ELF-1 (cell line): ENCODE results near the gene POLR3GL.

Experiments
- DNase-seq: peaks from one replicate; pipeline ENCODE4 v3.0.0-alpha.2; 2016; ENCODE audit warnings: low read depth, low spot score

The POLR3GL gene

DNA sequence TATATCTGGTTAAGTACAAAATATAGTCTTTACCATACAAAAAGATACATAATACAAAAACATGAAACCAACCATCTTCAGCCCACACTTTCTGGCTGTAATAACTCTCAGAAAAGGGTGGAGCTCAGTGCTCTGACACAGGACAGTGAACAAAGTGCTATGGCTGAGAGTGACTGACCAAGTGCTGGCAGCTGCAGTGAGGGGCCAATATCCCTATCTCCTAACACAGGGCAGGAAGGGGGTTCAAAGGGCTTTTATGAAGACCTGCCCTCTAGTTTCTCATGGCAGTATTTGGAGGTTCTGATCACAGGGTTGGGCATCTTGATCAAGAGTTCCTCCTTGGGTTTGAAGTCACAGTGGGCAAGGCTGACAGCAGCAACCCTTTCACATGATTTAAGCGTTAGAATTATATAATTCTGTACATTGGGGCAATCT is 28.0 kb downstream of the POLR3GL start:
- no peak for DNase-seq

DNA sequence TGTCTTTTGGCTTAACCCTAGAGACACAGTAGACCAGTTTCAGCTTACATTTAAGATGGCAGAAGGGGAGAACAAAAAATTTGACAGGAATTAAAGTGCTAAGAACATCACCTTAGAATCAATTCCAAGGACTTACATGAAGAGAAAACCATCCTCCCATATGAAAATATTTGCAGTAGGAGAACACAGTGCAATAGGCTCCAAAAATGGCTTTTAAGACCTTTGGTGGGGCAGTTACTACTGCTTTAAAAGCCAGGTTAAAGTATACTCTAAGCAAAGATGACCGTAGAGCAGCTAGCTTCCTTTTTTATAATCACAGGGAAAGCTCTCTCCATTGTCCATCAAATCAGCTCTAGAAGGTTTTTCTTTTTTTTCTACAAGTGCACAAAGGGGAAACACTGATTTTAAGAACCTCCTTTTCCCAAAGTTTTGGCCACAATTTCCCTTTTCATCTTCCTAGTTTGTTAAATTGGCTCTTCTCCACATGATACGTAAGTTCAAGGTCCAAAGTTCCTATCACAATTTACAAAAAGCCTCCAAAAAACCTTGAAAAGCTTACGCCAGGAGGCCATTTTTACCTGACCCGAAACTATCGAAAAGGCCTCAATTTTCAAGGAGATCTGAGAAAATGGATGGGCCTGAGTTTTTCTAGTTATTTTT is 28.6 kb downstream of the POLR3GL start:
- no peak for DNase-seq

DNA sequence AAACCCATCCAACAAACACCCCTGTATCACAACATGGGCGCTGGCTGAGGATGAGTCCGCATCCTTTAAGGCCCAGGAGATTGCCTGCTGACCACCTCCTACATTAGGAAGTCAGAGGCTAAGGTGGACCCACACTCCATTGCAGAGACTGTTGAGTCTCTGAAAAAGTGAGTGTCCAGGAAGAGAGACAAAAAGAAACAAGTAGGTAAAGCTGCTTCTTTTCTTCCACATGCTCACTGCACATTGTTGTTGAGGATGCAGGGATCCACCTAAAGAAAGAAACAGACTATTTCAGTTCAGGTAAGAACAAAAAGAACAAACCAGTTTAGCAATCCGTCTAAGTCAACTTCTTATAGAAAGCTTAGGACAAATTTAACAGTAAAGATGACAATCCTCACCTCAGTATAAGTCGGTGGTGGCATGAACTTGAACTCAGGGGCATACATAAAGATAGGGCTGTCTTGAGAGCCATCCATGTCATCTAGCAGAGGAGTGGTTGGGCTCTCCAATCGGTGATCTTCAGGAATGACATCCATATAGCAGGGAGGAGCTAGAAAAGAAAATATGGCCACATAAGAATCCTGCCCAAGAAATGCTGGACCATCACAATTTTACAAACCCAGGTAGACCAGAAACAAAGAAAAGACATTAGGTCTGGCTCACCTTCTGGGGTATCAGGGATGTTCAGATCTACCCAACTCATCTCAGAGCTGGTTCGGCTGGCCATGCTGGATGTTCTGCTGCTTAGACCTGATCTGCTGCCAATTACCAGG is 29.3 kb downstream of the POLR3GL start:
- no peak for DNase-seq

DNA sequence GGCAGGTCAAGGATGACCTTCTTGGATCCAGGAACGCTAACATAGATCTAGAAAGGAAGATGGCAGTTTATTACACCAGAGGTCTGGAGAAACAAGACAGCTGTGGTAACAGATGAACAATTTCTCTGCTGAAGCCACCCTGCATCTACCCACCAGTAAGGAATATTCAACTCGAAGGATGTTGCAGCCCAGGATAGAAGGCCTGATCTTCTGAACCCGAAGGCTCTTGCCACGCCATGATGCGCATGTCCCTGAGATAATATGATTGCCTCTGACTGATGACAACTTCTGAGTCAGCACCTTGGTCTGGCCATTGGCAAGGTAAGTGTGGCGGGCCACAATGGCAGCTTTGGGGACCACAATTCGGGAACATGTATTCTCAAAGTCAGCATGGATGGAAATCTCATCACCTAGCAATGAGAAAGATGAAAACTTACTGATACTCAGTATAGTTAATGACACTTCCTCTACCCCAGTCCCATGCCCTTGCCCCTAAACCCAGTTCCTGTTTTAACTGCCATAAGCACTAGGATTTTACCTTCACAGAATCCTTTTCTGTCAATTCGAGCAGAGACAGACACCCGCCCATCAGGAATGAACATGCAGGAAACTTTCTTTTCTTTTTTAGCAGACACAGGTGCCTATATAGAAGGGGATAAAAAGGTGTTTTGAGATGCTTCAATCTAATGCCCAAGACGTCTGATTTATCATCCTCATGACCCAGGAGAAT is 30.1 kb downstream of the POLR3GL start:
- no peak for DNase-seq

DNA sequence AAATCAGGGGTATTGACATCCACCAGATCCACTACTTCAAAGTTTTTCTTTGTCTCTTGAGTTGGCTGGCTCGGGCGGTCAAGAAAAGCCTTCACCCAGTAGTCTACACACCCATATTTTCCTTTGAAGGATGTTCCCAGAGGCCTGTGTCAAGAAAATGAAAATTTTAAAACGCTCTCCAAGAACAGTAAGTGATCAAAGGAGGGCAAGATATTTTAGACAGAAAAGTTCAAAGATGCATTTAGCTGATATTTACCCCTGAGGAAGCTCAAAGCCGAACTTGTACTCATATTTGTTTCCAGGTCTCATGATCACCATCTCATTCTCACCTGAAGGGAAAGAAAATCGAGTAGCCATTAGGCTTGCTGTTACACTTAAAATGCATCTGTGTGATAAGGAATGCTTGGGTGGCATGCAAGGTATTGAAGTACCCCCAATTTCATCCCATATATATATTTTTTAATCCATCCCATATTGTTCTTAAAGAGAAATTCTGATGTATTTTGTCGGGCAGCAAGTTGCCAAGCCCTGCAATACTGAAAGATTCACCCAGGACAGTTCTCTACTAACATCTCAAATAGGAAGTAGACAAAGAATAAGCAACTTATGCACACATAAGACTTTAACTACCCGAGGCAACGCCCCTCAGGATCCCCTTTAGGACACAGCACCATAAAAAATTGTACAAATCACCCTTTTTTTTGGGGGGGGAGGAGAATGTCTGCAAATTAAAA is 30.8 kb downstream of the POLR3GL start:
- no peak for DNase-seq

DNA sequence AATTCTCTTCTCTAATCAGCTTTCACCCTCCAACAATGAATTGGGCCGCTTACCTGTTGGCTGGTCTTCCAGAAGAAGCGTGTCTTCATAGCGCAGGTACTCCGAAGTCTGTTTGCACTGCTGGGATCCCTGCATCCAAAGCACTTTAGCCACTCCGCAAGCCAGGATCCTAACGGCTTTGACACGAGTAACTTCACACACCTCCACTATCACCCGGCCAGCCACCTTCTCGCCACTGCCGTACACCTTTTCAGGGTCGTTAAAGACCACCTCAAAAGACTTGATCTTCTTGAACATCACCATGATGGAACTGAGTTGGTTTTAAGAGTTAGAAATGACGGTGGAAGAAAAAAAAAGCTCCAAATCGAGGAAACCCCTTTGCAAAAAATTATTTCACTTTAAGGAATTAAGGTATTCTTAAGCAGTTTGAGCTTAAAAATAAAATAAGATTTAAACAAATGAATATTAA is 31.5 kb downstream of the POLR3GL start:
- DNase-seq: peak; percentile 41

DNA sequence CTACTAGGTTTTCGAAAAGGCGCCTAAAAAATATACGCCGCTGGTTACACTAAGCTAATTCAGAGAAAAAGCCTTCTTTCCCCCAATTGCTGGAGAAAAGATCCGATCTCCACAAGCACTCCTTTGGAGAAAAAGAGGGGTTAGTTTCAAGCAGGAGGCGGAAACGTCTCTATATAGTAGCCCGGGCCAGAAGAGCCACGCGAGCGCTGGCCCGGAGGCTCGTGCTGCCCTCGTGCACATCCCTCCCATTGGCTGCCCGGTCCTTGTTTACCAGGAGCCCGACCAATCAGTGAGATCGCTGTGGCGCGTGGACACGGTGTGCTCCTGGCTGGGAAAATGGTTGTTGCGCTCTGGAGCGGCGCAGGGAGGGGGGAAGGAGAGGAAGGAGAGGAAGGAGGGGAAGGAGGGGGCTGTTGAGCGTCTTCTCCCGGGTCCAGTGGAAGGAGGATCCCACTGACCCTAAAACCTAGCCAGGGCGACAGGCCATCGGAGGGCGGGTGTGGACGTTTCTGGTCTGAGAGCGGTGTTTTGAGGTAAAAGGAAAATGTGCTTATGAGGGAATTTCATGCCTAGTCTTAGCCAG is 32.0 kb downstream of the POLR3GL start, which contains the start of gene TXNIP:
TXNIP (minus strand) TSS at position 147 of the 583 bp plus-strand sequence. CDS start 313 bp downstream, outside the sequence.
- DNase-seq: peak; percentile 99

DNA sequence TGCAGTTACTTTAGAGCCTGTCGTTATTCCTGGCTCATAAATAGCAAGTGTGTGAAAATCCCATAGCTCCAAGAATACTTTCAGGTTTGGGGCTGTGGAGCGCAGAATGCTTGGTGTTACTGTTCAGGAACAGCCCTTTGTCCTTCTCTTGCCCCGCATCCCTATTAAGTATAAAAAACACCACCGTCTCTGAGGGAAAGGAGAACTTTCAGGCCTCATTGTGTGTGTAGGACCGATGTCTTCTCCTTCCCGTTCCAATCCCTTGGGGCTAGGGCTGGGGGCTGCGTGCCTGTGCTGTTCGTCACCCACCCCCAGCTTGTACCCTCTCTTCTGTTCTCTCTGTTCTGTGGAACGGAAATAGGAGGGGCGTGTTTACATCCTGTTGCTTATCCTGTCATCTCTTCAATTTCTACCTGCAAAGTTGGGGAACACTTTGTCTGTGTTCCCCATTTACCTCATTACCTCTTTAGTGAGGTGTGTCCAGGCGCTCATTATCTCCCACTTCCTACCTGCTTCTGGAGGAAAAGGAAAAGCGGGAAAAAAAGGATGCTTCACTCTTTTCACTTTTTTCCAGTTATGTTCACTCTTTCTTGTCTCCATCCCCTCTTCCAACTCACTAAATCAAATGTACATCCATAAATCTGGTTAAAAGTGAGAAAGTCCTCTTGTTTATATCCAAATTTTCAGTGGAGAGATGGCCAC is 32.7 kb downstream of the POLR3GL start:
- DNase-seq: peak; percentile 75

DNA sequence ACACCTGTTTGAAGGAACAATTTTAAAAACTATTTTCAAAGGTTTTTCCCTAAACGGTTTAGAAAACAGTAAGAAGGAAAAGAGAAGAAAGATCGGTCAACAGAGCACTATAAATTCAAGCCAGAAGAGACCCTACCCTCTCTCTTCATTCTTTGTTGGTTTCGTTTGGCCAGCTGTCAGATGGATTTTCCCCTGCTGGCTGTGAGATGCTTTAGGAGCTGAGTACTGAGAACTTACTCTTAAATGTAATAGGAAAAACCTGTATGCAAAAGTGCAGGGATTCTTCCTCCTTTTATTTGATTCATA is 33.2 kb downstream of the POLR3GL start:
- no peak for DNase-seq

DNA sequence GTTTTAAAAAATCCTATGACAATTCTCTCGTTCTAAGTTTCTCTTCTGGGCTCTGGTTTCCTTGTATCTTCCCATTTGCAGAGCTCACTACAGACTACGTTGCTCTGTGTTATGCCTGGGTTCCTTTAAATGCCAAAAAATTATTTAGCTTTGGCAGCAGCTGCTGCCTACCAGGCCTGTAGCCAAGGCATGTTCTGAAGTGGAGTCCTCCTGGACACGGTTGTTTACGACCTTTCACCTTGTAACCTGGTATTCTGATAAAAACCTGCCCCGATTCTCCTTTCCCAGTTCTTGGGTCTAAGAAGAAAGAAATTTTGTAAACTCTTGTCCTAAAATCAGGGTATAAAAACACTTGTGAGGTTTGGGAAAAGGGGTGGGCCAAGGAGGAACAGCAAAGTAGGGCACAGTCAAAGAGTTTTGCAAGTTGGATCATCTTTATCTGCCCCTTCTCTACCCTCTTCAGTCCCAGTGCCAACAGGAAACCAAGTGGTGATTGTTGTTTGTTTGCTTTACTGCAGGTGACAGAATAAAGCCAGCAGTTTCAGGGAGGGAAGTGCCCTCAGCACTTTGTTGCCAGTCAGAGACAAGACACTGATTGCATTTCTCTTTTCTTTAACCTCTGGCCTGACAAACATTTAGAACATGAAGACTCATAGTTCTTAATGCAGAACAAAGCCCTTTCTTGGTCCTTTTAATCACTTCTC is 35.0 kb downstream of the POLR3GL start:
- no peak for DNase-seq

DNA sequence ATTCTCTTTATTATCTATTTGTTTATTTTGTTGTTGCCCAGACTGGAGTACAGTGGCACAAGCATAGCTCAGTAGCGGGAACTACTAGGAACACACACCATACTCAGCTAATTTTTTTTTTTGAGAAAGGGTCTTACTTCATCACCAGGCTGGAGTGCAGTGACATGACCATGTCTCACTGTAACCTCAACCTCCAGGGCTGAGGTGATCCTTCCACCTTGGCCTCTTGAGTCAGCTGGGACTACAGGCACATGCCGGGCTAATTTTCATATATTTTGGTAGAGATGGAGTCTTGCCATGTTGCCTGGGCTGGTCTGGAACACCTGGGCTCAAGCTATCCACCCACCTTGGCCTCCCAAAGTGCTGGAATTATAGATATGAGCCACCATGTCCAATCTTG is 37.2 kb downstream of the POLR3GL start:
- DNase-seq: no peak

DNA sequence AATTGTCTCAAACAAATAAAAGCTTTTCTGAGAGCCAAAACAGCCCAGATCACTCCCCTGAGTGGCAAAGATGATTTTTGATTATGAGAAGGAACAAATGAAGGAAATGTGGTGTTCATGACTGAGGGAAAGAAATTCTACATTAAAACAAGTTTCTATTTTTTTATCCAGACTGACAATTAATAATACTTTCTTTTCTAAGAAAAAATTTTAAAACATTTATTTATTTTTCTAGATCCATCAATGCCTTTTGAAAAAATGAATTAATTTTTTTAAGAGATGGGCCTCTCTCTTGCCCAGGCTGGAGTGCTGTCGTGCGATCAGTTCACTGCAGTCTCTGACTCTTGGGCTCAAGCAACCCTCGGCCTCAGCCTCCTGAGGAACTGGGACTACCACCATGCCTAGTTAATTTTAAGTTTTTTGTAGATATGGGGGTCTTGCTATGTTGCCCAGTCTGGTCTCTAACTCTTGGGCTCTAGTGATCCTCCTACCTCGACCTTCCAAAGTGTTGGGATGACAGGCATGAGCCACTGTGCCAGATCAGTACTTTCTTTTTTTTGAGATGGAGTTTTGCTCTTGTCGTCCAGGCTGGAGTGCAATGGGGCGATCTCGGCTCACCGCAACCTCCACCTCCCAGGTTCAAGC is 43.1 kb downstream of the POLR3GL start:
- no peak for DNase-seq

DNA sequence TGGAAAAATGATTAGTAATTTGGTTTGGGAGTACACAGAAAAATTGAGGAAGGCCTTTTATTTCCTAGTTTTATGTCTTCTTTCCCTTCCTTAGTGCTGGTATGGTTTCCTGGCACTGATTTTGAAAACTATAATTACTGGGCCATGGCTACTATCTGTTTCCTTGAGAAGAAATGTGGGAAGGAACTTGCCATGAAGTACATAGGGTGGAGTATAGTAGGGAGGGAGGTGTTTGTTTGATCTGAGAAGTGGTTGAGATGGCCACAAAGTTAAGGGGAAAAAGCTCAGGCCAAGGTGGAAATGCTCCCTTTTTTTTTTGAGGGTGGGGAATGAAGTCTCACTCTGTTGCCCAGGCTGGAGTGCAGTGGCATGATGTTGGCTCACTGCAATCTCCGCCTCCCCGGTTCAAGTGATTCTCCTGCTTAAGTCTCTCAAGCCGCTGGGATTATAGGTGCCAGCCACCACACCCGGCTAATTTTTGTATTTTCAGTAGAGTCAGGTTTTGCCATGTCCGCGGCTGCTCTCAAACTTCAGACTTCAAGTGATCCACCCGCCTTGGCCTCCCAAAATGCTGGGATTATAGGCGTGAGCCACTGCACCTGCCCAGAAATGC is 45.7 kb downstream of the POLR3GL start:
- DNase-seq: no peak

DNA sequence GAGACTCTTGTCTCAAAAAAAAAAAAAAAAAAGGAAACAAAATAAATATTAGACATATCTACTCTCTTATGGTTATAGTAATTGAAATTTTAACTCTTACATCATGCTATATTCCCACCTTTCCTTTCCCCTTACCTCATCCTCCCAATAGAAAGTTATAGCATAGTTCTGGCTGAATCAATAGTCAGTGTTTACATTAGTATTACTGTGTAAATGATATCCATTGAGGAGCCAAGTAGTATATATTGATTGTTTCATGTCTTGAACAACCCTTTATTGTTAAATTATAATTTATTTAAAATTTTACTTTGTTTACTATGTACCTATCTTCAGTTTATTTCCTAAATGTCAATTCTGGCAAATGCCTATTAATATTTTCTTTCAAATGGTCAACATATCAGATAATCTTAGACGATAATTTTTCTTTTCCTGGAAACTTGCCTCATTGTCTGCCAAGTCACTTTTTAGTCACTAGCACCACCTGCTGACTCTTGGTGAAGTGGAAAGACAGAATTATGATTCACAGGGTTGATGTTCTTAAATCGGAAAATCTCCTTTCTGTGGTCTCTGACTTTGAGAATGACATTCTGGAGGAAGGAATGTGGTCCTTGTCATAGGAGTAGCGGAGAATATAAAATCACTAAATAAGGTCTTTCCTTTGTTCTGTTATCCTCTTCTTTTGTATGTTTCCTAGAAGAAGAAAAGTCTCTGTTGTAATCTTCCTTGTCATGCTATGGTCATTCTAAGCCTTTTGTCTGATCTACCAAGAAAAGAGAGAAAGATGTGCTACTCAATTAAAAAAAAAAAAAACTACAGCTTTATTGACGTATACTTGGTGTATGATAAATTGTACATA is 48.4 kb downstream of the POLR3GL start:
- no peak for DNase-seq

DNA sequence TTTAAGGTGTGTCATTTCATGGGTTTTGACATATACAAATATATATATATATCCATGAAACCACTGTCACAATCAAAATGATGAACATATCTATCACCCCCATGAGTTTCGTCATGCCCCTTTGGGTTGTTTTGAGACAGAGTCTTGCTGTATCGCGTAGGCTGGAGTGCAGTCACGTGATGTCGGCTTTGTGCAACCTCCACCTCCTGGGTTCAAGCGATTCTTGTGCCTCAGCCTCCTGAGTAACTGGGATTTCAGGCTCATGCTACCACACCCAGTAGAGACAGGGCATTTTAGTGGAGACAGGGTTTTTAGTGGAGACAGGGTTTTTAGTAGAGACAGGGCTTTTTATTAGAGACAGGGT is 49.1 kb downstream of the POLR3GL start:
- no peak for DNase-seq

DNA sequence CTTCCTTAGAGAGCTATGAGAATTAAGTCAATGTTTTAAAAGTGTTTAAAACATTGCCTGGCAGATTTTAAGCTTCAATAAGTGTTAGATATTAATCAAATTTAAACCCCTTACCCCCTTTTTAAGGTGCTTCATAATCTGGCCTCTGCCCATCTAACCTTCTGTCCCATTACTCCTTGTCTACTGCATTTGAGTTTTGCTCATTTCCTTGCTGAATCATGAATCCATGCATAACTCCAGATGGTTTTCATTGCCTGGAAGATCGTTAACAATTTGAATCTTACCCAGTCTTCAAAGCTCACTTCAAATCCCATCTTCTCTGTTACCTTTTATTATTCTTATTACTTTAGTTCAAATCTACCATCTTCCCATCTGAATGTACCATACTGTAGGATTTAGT is 52.4 kb downstream of the POLR3GL start:
- no peak for DNase-seq

DNA sequence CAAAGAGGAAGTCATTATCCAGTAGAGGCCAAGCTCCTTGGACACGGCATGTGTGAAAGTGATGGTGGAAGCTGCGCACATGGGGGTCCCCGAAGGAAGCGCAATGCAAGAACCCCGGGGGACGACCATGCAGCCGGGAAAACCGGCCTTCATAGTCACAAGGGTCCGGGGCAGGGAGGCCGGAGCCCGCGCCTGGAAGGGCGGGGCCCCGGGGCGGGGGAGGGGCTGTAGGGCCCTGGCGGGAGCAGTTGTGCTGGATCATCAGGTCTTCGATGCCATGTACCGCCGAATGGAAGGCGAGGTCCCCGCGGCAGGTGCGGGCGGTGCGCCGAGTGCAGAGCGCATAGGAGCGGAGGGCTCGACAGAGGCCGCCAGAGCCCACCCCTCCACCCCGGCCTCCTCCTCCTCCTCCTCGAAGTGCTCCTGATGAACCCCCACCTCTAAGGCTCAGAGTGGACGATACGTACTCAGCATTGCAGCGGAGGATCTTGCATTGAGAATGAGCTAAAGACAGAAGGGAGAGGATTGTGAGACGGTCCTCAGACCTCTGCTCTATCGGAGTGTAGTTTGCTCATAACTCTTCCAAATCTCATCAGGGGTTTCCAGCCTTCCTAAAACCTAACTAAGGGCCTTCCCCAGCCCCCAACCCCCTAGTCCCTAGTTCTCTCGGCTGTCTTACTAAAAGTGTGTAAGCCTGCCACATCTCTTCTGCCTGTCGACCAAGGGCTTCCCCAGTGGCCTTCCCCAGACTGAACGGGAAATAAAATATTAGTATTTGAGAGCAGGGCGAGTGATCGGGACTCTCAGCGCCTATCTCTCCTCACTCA is 55.0 kb downstream of the POLR3GL start:
- DNase-seq: peak; percentile 51
